T-helper 2 cell (primary cell): ENCODE measurements around the gene MASP1.

Experiments used
- DNase-seq, 5 experiments: peaks; one replicate each; pipeline versions ENCODE4 v3.0.0 to v3.0.0-alpha.2; 2012 to 2022

Gene MASP1

GRCh38 chr3:187293516-187294430 lies 2.2 kb upstream of the MASP1 start:
- no peak for DNase-seq

GRCh38 chr3:187292631-187293515 lies 1.3 kb upstream of the MASP1 start:
- peak in 1 of 5 experiments; percentile 20 for DNase-seq

GRCh38 chr3:187292181-187292580 lies 644 bp upstream of the MASP1 start:
- DNase-seq, result no peak

- DNase-seq, result no peak
Measured at GRCh38 chr3:187291001-187291511, 481 bp downstream of the MASP1 start.

- no peak for DNase-seq
Measured at GRCh38 chr3:187290503-187290902, 1.0 kb downstream of the MASP1 start.

- no peak for DNase-seq
Measured at GRCh38 chr3:187288855-187289605, 2.5 kb downstream of the MASP1 start.

- DNase-seq, result no peak
Measured at GRCh38 chr3:187288131-187288854, 3.2 kb downstream of the MASP1 start.

- no peak for DNase-seq
Measured at GRCh38 chr3:187287256-187287655, 4.3 kb downstream of the MASP1 start.

GRCh38 chr3:187286467-187287059 lies 5.0 kb downstream of the MASP1 start:
- no peak for DNase-seq

GRCh38 chr3:187281191-187281714 lies 10.3 kb downstream of the MASP1 start:
- DNase-seq, result no peak

GRCh38 chr3:187280644-187281043 lies 10.9 kb downstream of the MASP1 start:
- no peak for DNase-seq

GRCh38 chr3:187277129-187277462 lies 14.4 kb downstream of the MASP1 start:
- no peak for DNase-seq

GRCh38 chr3:187276397-187277128 lies 15.0 kb downstream of the MASP1 start:
- DNase-seq, result no peak

- DNase-seq, result no peak
Measured at GRCh38 chr3:187274977-187275338, 16.6 kb downstream of the MASP1 start.

GRCh38 chr3:187274315-187274976 lies 17.1 kb downstream of the MASP1 start:
- DNase-seq, result no peak

- no peak for DNase-seq
Measured at GRCh38 chr3:187271582-187271981, 20.0 kb downstream of the MASP1 start.

GRCh38 chr3:187269486-187269885 lies 22.1 kb downstream of the MASP1 start:
- DNase-seq, result no peak

GRCh38 chr3:187267306-187267705 lies 24.2 kb downstream of the MASP1 start:
- DNase-seq, result no peak

- no peak for DNase-seq
Measured at GRCh38 chr3:187266691-187267090, 24.8 kb downstream of the MASP1 start.

- no peak for DNase-seq
Measured at GRCh38 chr3:187265461-187265955, 26.0 kb downstream of the MASP1 start.
